ENCODE data around the gene CALCR.

GRCh38 chr7:93623816-93624215, 49.3 kb upstream of the CALCR start:
- no peak for TF ChIP-seq EZH2 (IDR thresholded peaks at IDR 0.05; ENCODE audit: insufficient read depth, poor library complexity, severe bottlenecking)
- no peak for TF ChIP-seq EZH2phosphoT487 (IDR thresholded peaks at IDR 0.05; ENCODE audit: insufficient read depth, low read depth)

All from GM23248 (cell line).